ENCODE data around the gene MYCBP2. TPM values are rescaled to one million over a fixed set of nuclear protein-coding genes. Genes with fewer than 3 reads are reported as not detected.

The MYCBP2 gene
- total RNA-seq, 1 donor from 2014 or later: 191 TPM

DNA sequence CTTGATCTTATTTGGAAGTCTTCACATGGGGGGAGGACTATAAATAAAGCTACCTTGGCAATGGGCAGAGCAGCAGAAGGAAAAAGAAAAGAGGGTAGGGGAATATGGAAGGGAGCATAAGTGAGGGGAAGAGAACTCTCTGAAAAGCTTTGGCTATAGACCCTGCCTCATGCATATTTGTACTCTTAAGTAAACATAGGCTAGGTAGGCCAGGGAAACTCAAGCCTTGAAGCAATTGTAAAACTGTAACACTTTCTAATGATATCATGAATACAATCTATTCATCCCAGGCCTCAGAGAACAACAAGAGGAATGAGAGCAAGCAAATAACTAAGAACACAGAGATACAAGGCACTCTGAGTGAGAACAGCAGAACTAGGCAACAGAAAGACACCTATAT, 20.4 kb downstream of the MYCBP2 start:
- peaks cover 57% of the 10 kb centered on the region for H3K4me1 ChIP-seq
- no peak overlapping the region for H3K4me3 ChIP-seq
- peak overlapping the region; percentile 31 for H3K27ac ChIP-seq
- TF ChIP-seq, protein P1, sequence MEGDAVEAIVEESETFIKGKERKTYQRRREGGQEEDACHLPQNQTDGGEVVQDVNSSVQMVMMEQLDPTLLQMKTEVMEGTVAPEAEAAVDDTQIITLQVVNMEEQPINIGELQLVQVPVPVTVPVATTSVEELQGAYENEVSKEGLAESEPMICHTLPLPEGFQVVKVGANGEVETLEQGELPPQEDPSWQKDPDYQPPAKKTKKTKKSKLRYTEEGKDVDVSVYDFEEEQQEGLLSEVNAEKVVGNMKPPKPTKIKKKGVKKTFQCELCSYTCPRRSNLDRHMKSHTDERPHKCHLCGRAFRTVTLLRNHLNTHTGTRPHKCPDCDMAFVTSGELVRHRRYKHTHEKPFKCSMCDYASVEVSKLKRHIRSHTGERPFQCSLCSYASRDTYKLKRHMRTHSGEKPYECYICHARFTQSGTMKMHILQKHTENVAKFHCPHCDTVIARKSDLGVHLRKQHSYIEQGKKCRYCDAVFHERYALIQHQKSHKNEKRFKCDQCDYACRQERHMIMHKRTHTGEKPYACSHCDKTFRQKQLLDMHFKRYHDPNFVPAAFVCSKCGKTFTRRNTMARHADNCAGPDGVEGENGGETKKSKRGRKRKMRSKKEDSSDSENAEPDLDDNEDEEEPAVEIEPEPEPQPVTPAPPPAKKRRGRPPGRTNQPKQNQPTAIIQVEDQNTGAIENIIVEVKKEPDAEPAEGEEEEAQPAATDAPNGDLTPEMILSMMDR (IDR thresholded peaks at IDR 0.05): no peak
- TF ChIP-seq POLR2A (IDR thresholded peaks at IDR 0.05): no peak
- no peak for TF ChIP-seq POLR2AphosphoS5 (IDR thresholded peaks at IDR 0.05; ENCODE audit: insufficient read depth in 1 of 2, low read depth in 1 of 2)
- H3K27me3 ChIP-seq: no peaks in the 10 kb centered on the region
- no peaks in the 10 kb centered on the region for H3K9me3 ChIP-seq
- intact Hi-C loops (cut with DNase I): no loop called here
- no peak for DNase-seq (ENCODE audit: extremely low spot score in 2 of 2)
- no peaks in the 10 kb centered on the region for H3K36me3 ChIP-seq

DNA sequence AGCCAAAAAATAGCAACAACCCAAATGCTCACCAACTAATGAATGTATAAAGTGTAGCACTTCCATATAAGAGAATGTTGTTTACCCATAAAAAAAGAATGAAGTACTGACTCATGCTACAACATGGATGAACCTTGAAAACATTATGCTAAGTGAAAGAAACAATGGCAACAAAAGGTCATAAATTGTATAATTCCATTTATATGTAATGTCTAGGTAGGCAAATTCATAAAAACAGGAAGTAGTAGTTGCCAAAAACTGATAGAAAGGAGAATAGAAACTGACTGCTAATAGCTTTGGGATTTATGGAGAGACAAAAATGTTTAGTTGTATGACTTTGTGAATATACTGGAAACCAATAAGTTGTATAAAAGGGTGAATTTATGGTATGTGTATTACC, 21.6 kb downstream of the MYCBP2 start:
- DNase-seq (ENCODE audit: extremely low spot score in 2 of 2): no peak
- intact Hi-C loops (cut with DNase I): no loop called here
- H3K27me3 ChIP-seq: no peaks in the 10 kb centered on the region
- no peaks in the 10 kb centered on the region for H3K36me3 ChIP-seq
- H3K4me1 ChIP-seq: peaks cover 59% of the 10 kb centered on the region
- no peak overlapping the region for H3K4me3 ChIP-seq
- no peaks in the 10 kb centered on the region for H3K9me3 ChIP-seq
- H3K27ac ChIP-seq: peak overlapping the region; percentile 10
- TF ChIP-seq POLR2A (IDR thresholded peaks at IDR 0.05): no peak
- TF ChIP-seq POLR2AphosphoS5 (IDR thresholded peaks at IDR 0.05; ENCODE audit: insufficient read depth in 1 of 2, low read depth in 1 of 2): peak in 1 of 2 donors; percentile 24

DNA sequence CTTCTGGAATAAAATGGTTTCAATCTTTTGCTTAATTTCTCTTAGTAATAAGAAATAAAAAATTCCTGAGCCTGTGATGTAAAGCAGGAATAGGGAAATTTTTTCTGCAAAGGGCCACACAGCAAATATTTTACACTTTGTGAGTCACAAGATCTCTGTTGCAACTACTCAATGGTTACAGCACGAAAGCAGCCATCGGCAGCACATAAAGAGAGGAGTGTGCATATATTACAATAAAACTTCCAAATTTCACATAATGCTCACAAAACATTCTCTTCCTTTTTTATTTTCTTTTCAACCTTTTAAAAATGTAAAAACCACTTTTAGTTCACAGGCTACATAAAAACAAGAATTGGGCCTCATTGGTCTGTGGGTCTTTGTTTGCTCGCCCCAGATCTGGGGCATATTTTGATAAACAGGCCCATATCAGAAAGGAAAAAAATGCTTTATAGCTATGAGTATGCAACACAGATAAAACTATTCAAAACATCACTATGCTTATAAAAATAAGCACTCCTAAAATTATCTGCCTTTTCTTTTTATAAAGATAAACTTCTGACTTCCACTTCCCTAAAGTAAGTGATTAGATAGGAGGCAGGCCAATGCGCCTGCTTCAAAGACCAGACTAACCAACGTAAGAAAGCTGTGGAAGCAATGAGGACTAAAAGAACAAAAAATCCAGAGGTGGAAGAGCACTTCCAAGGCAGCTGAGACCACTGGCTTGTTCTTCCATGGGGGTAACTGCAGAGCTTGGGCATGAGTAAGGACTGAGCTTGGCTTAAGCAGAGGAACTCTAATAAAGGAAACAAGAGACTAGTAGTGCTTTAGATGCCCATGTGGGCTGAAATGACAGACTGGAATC, 26.5 kb downstream of the MYCBP2 start:
- H3K9me3 ChIP-seq: no peaks in the 10 kb centered on the region
- no peak for DNase-seq (ENCODE audit: extremely low spot score in 2 of 2)
- H3K4me1 ChIP-seq: peaks cover 50% of the 10 kb centered on the region
- intact Hi-C loops (cut with DNase I): no loop called here
- no peaks in the 10 kb centered on the region for H3K27me3 ChIP-seq
- no peak overlapping the region for H3K4me3 ChIP-seq
- TF ChIP-seq, protein P1 (IDR thresholded peaks at IDR 0.05): no peak
- H3K36me3 ChIP-seq: peaks cover 0 to 5% of the 10 kb centered on the region in 2 donors
- peak overlapping the region; percentile 47 for H3K27ac ChIP-seq

DNA sequence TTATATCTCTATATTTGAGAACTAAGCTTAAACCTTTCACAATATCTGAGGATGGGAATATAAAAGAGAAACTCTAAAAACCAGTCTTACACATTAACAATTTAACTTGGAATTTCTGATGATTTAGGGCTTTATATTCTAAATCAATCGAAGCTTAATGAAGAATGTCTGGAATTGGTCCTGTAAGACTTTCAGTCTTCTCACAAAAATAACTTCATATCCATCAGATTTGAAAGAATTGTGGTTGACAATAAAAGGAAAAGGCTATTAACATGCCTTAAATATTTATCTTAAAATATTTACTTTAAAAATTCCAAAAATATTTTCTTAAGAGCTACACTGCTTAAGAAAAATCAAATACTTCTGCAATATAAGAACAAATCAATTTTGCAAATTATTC, 27.3 kb downstream of the MYCBP2 start:
- H3K4me3 ChIP-seq: no peak overlapping the region
- H3K27ac ChIP-seq: peak overlapping the region; percentile 47
- intact Hi-C loops (cut with DNase I): no loop called here
- TF ChIP-seq, protein P1 (IDR thresholded peaks at IDR 0.05): no peak
- no peak for TF ChIP-seq POLR2A (IDR thresholded peaks at IDR 0.05)
- TF ChIP-seq POLR2AphosphoS5 (IDR thresholded peaks at IDR 0.05; ENCODE audit: insufficient read depth in 1 of 2, low read depth in 1 of 2): no peak
- H3K27me3 ChIP-seq: no peaks in the 10 kb centered on the region
- no peak for DNase-seq (ENCODE audit: extremely low spot score in 2 of 2)
- peaks cover 44% of the 10 kb centered on the region for H3K4me1 ChIP-seq
- H3K36me3 ChIP-seq: peaks cover 0 to 9% of the 10 kb centered on the region in 2 donors
- no peaks in the 10 kb centered on the region for H3K9me3 ChIP-seq

DNA sequence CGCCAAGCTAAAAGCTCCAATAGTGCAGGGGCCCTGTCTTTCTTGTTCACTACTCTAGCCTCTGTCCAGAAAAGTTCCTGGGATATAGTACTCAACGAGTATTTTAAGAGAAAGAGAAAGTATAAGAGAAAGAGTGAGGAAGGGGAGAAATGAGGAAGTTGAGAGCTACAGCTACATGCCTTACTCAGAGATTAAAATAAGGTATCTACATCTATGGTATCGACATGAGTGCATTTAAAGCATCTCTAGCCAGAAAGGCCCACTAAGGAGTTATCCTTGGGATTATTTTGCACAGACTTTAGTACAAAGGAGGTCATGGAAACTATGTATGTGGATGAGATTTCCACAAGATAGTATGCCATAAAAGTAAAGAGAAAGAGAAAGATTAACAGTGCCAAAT, 28.5 kb downstream of the MYCBP2 start:
- intact Hi-C loops (cut with DNase I): no loop called here
- Histone ChIP-seq H3K36me3 (peaks cover 0 to 11% of the 10 kb centered on the region in 2 donors), H3K27ac (no peak overlapping the region), H3K9me3 (no peaks in the 10 kb centered on the region), H3K27me3 (no peaks in the 10 kb centered on the region), H3K4me1 (peaks cover 44% of the 10 kb centered on the region), H3K4me3 (no peak overlapping the region)
- TF ChIP-seq POLR2AphosphoS5 (IDR thresholded peaks at IDR 0.05; ENCODE audit: insufficient read depth in 1 of 2, low read depth in 1 of 2): no peak
- TF ChIP-seq, protein P1 (IDR thresholded peaks at IDR 0.05): no peak
- no peak for TF ChIP-seq POLR2A (IDR thresholded peaks at IDR 0.05)
- no peak for DNase-seq (ENCODE audit: extremely low spot score in 2 of 2)

Measured in vagina (tissue), 2 donors.